Upper lobe of left lung (tissue), 6 donors: ENCODE data around the gene CARD11. TPM values are rescaled to one million over a fixed set of nuclear protein-coding genes. Genes with fewer than 3 reads are reported as not detected.
"Not testable (repeated sequence)": the region's sequence is repeated elsewhere in the genome, so short reads cannot be mapped to it uniquely, and the experiment has no call there.

Experiments used
- ATAC-seq, 2 donors: fragments of 200-7000 bp; cut with Tn5 transposase; one replicate each; pipeline ENCODE4 v1.9.1; 2022; ENCODE audit warnings: mild to moderate bottlenecking in 2 of 2, moderate library complexity in 2 of 2; ENCODE audit not compliant: low FRiP score in 2 of 2
- DNase-seq, 2 donors: peaks; one replicate each; pipeline ENCODE4 v3.0.0-alpha.2; 2019 to 2020
- H3K27ac ChIP-seq, 4 donors: fragments of 200-600 bp; sonication (generic); one replicate each; pipeline ENCODE4 v1.5.1; 2016 to 2019
- H3K27me3 ChIP-seq, 4 donors: fragments of 200-600 bp; sonication (generic); one replicate each; pipeline ENCODE4 v1.5.1; 2017 to 2019
- H3K36me3 ChIP-seq, 4 donors: fragments of 200-600 bp; sonication (generic); one replicate each; pipeline ENCODE4 v1.5.1; 2016 to 2019
- H3K4me1 ChIP-seq, 4 donors: fragments of 200-600 bp; sonication (generic); one replicate each; pipeline ENCODE4 v1.5.1; 2018 to 2019
- H3K4me3 ChIP-seq, 4 donors: fragments of 200-600 bp; sonication (generic); one replicate each; pipeline ENCODE4 v1.5.1; 2017 to 2019; ENCODE audit warnings: mild to moderate bottlenecking in 2 of 4, moderate library complexity in 1 of 4
- H3K9me3 ChIP-seq, 4 donors: fragments of 200-600 bp; sonication (generic); one replicate each; pipeline ENCODE4 v1.5.1; 2018 to 2019
- CTCF ChIP-seq, 6 experiments: fragments of 450-650 bp in 4 of 6; fragments of 200-600 bp in 2 of 6; sonication (generic) in 2 of 6; IDR thresholded peaks; one replicate each; pipeline ENCODE4 v1.5.1; 2016 to 2019; ENCODE audit warnings: antibody characterized with exemption in 6 of 6
- EP300 ChIP-seq, 4 donors: sonication (generic); formaldehyde crosslinking; IDR thresholded peaks; one replicate each; pipeline ENCODE4 v1.5.1; 2017; ENCODE audit warnings: antibody characterized with exemption in 4 of 4, control low read depth in 2 of 4
- POLR2A ChIP-seq, 4 donors: fragments of 450-650 bp; IDR thresholded peaks; one replicate each; pipeline ENCODE4 v1.5.1; 2016 to 2017; ENCODE audit warnings: antibody characterized with exemption in 4 of 4, mild to moderate bottlenecking in 2 of 4
- POLR2AphosphoS5 ChIP-seq, 2 donors: sonication (generic); formaldehyde crosslinking; IDR thresholded peaks; one replicate each; pipeline ENCODE4 v1.5.1; 2017; ENCODE audit warnings: antibody characterized with exemption in 2 of 2
- WGBS, 2 donors: methylation state at CpG; one replicate each; pipeline ENCODE4 v1.1.5; 2017 to 2018; 5-methylcytosine and 5-hydroxymethylcytosine counted together
- total RNA-seq, 6 donors: library from RNA; depleted of rRNA in 4 of 6; stranded (reverse); fragments of >200 nt in 4 of 6; gene quantifications; one replicate each; pipeline versions ENCODE4 v1.1.0 to v1.2.1, GENCODE V29; 2016 to 2021
- donor health status: DM: no; HTN: no; CAD: no; lungs with moderate emphysema.
- donor health status: DM: no; HTN: yes; CAD: no; lungs with severe emphysema.

The CARD11 gene
- total RNA-seq, 6 donors from 2014 or later, result 2.8 to 16.8 (median 6.8) TPM

- peak overlapping the region in 1 of 4 donors; percentile 43 for H3K27ac ChIP-seq
- ATAC-seq (peak in 1 of 2 donors; percentile 52), DNase-seq (peak in 1 of 2 donors; percentile 50)
- 23% methylated on average over 14 of the region's 14 CpGs for WGBS, 2 donors
- H3K36me3 ChIP-seq, result no peaks in the 10 kb centered on the region
- H3K9me3 ChIP-seq, result peaks cover 0 to 3% (median 0%) of the 10 kb centered on the region in 4 donors
- no peak overlapping the region for H3K4me3 ChIP-seq
- no peaks in the 10 kb centered on the region for H3K27me3 ChIP-seq
- TF ChIP-seq POLR2A (IDR thresholded peaks at IDR 0.05), result no peak
- TF ChIP-seq CTCF (IDR thresholded peaks at IDR 0.05), result no peak
- TF ChIP-seq EP300 (IDR thresholded peaks at IDR 0.05), result no peak
- no peak for TF ChIP-seq POLR2AphosphoS5 (IDR thresholded peaks at IDR 0.05)
- no peaks in the 10 kb centered on the region for H3K4me1 ChIP-seq
Measured at GRCh38 chr7:3028071-3028757, 15.5 kb downstream of the CARD11 start.

GRCh38 chr7:3027005-3027845, 16.4 kb downstream of the CARD11 start:
- Histone ChIP-seq H3K27ac (no peak overlapping the region), H3K4me3 (no peak overlapping the region), H3K27me3 (no peaks in the 10 kb centered on the region), H3K9me3 (peaks cover 0 to 3% (median 0%) of the 10 kb centered on the region in 4 donors), H3K36me3 (no peaks in the 10 kb centered on the region), H3K4me1 (no peaks in the 10 kb centered on the region)
- ATAC-seq, result no peak
- DNase-seq, result no peak
- 70 to 73% methylated on average over 20 of the region's 20 CpGs for WGBS, 2 donors
- TF ChIP-seq POLR2A (IDR thresholded peaks at IDR 0.05) (no peak), POLR2AphosphoS5 (IDR thresholded peaks at IDR 0.05) (no peak), EP300 (IDR thresholded peaks at IDR 0.05) (no peak), CTCF (IDR thresholded peaks at IDR 0.05) (no peak)

GRCh38 chr7:3025616-3026015, 18.1 kb downstream of the CARD11 start:
- Histone ChIP-seq H3K36me3 (no peaks in the 10 kb centered on the region), H3K4me1 (no peaks in the 10 kb centered on the region), H3K27ac (no peak overlapping the region), H3K4me3 (no peak overlapping the region), H3K27me3 (no peaks in the 10 kb centered on the region), H3K9me3 (peaks cover 0 to 3% (median 0%) of the 10 kb centered on the region in 4 donors)
- TF ChIP-seq EP300 (IDR thresholded peaks at IDR 0.05) (no peak), POLR2A (IDR thresholded peaks at IDR 0.05) (no peak), POLR2AphosphoS5 (IDR thresholded peaks at IDR 0.05) (no peak), CTCF (IDR thresholded peaks at IDR 0.05) (no peak)
- ATAC-seq, result no peak
- WGBS, 2 donors, result 92 to 94% methylated on average over 3 of the region's 3 CpGs
- no peak for DNase-seq

- H3K27me3 ChIP-seq, result no peaks in the 10 kb centered on the region
- ATAC-seq (no peak), DNase-seq (no peak)
- no peaks in the 10 kb centered on the region for H3K36me3 ChIP-seq
- no peaks in the 10 kb centered on the region for H3K4me1 ChIP-seq
- TF ChIP-seq EP300 (IDR thresholded peaks at IDR 0.05) (no peak), POLR2AphosphoS5 (IDR thresholded peaks at IDR 0.05) (no peak), POLR2A (IDR thresholded peaks at IDR 0.05) (no peak), CTCF (IDR thresholded peaks at IDR 0.05) (no peak)
- peaks cover 0 to 8% (median 4%) of the 10 kb centered on the region in 4 donors for H3K9me3 ChIP-seq
- 66 to 67% methylated on average over 2 of the region's 2 CpGs for WGBS, 2 donors
- no peak overlapping the region for H3K27ac ChIP-seq
- no peak overlapping the region for H3K4me3 ChIP-seq
Measured at GRCh38 chr7:3021825-3022224, 21.8 kb downstream of the CARD11 start.

- H3K9me3 ChIP-seq, H3K4me3 ChIP-seq, H3K27me3 ChIP-seq, H3K27ac ChIP-seq, ATAC-seq, DNase-seq, H3K4me1 ChIP-seq, H3K36me3 ChIP-seq: not testable (repeated sequence)
- 94 to 95% methylated on average over 8 of the region's 8 CpGs for WGBS, 2 donors
Measured at GRCh38 chr7:3021224-3021623, 22.4 kb downstream of the CARD11 start.
